ENCODE measurements around the gene GLOD5.

DNA sequence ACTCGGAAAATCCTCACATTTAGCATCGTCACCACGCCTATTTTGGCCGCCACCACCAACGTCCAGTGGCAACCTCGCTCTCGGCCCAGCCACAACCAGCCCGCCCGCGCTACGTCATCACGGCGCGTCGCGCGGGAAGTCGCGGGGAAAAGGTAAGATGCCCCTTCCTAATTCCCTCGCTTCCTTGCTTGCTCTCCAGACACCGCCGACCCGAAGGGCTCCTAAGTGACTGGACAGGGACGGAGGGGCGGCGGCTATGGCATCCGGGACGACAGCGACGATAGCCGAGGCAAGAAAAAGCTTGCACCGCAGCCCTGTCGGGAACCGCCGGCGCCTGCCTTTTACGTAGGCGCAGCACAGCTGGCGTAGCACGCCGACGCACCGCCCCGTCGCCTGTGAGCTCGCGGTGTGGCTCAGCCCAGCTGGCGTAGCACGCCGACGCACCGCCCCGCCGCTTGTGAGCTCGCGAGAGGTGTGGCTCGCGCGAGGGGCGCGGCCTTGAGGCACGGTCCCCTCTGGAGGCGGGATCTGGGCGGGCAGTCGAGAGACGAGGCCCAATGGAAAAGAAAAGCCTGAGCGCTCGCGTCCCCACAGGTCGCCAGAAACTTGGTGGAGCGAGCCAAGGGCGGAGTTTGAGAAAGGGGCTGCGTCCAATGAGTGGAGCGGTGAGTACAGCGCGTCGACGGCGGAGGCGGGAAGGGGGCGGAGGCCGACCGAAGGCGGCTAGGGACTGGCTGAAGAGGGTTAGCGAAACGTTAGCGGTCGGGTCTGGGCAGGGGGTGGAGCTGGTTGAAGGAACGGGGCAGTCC, 39.9 kb downstream of the GLOD5 start, which contains the start of gene HDAC6:
- TF ChIP-seq, protein P1, sequence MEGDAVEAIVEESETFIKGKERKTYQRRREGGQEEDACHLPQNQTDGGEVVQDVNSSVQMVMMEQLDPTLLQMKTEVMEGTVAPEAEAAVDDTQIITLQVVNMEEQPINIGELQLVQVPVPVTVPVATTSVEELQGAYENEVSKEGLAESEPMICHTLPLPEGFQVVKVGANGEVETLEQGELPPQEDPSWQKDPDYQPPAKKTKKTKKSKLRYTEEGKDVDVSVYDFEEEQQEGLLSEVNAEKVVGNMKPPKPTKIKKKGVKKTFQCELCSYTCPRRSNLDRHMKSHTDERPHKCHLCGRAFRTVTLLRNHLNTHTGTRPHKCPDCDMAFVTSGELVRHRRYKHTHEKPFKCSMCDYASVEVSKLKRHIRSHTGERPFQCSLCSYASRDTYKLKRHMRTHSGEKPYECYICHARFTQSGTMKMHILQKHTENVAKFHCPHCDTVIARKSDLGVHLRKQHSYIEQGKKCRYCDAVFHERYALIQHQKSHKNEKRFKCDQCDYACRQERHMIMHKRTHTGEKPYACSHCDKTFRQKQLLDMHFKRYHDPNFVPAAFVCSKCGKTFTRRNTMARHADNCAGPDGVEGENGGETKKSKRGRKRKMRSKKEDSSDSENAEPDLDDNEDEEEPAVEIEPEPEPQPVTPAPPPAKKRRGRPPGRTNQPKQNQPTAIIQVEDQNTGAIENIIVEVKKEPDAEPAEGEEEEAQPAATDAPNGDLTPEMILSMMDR (IDR thresholded peaks at IDR 0.05; ENCODE audit: insufficient read depth, low read depth, low read length), result no peak
- TF ChIP-seq EZH2 (IDR thresholded peaks at IDR 0.05; ENCODE audit: insufficient read depth, low read length), result no peak
